Stimulated activated CD8-positive, alpha-beta memory T cell treated with anti-CD3 and anti-CD28 coated beads, Interleukin-12 subunit alpha, Interleukin-12 subunit beta, amount 100 ng/mL, for 4 hours (primary cell): ENCODE results near the gene BTBD9.

Source experiments
- DNase-seq: peaks from one replicate; pipeline ENCODE4 v3.0.0-alpha.2; 2020; ENCODE audit warnings: low read depth

BTBD9 gene

GRCh38 chr6:38283734-38284362 lies 355.9 kb downstream of the BTBD9 start:
- DNase-seq, result no peak

GRCh38 chr6:38282911-38283310 lies 356.8 kb downstream of the BTBD9 start:
- DNase-seq, result no peak

DNA sequence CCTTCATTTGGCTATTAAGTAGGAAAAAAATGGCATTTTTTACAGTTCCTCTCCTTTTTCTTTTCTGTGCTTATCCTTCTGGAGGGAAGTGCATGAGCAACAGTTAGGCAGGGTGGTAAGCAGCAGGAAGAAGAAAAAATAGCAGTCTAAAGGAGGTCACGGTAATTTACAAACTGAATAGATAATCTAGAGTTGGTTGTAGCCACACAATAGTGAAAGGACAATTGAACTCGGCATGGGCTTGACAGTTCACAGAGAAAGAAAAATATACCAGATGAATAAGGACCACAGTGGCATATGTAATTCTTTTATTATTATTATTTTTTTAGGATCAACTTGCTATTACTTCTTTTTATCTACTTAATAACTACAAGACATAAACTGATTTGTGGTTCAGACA lies 358.6 kb downstream of the BTBD9 start:
- no peak for DNase-seq

GRCh38 chr6:38279963-38280588 lies 359.7 kb downstream of the BTBD9 start:
- DNase-seq, result no peak

GRCh38 chr6:38279423-38279822 lies 360.3 kb downstream of the BTBD9 start:
- no peak for DNase-seq

DNA sequence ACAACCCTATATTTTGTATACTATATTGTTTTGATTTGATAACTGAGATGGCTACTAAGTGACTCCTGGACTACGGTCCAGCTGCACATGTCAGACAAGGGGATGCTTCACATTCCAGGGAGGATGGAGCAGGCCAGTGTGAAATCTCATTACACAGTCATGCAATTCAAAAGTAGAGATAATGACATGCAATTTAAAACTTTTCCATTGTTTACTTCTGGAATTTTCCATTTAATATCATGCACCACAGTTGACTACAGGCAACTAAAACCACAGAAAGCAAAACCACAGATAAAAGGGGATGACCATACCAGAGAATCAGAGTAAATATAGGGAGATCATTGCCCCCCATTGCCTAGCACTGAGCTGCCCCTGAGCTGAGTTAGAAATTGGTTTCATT lies 366.4 kb downstream of the BTBD9 start:
- DNase-seq, result no peak

DNA sequence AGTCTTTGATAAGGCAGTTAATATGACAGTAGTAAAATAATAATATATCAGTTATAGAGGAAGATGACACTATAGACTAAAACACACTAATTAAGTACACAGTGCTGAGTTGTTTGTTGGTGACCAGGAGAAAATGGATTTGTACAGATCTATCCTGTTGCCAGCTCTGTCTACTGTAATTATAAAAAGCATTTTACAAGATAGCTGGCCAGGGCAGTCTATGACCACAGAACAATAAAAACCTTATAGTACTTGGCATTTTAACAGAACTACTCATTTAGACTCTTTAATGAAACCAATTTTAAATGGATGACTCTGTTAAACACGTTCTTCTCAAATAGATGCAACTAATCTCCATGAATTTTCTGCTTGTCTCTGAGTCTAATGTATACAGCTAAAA lies 367.5 kb downstream of the BTBD9 start:
- no peak for DNase-seq

GRCh38 chr6:38271081-38271480 lies 368.6 kb downstream of the BTBD9 start:
- DNase-seq, result no peak

DNA sequence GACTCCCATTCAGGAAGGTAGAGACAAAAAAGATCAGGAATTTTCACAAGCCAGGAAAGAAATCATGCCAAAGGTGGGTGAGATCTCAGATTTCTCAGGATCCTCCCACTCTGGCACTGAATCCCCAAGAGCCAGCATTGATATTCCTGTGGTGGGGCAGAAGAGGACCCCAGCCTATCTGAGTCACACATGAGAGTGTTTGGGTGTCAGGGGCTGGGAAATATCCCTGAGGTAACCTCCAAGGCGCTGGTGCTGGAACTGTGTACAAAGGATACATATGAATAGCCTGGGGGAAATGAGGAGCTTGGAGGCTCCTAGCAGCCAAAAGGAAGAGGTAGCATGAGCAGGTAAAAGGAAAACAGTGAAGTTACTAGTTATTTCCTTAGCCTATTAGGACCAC lies 369.4 kb downstream of the BTBD9 start:
- DNase-seq, result no peak

GRCh38 chr6:38269461-38270172 lies 370.1 kb downstream of the BTBD9 start:
- DNase-seq, result no peak

GRCh38 chr6:38268342-38268741 lies 371.4 kb downstream of the BTBD9 start:
- no peak for DNase-seq

DNA sequence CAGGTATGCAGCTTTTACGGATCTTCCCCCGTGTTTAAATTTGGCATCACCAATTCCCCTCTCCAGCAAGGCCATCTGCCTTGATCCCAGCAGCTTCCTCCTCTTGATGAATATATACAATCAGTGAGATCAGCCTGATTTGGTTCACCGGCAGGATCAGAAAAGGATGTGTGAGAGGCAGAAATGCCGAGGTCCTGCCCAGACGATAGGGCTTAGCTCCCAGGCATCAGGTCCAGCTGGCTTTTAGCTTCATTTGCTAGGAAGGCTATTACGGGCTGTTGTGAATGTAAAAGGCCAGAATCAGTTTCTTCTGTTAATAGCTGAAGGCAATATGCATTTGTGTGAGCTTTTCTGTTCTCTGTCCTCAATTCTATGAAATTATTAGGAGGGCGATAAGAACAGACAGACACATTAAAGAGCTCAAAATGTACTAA lies 372.8 kb downstream of the BTBD9 start:
- no peak for DNase-seq

- no peak for DNase-seq
Observed at GRCh38 chr6:38264605-38265004, 375.1 kb downstream of the BTBD9 start.

- no peak for DNase-seq
Observed at GRCh38 chr6:38262609-38263008, 377.1 kb downstream of the BTBD9 start.

- no peak for DNase-seq
Observed at GRCh38 chr6:38262026-38262425, 377.7 kb downstream of the BTBD9 start.

DNA sequence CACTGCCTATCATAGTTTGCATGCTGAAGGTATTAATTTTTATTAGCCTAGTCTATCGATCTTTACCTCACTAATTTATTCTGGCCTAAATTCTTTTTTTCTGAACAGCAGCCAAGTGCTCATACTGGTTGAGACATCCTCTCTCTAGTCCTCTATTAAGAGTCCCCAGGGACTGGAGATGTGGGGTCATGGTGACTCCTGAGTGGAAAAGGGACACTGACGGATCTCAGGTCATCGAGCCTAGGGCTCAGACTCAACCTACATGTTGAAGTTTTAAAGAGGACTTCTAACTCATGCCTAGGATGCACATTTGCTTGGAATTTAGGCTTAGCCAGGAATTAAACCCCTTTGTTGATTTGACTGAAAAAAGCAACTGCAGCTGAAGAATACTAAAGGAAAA lies 378.1 kb downstream of the BTBD9 start:
- no peak for DNase-seq

DNA sequence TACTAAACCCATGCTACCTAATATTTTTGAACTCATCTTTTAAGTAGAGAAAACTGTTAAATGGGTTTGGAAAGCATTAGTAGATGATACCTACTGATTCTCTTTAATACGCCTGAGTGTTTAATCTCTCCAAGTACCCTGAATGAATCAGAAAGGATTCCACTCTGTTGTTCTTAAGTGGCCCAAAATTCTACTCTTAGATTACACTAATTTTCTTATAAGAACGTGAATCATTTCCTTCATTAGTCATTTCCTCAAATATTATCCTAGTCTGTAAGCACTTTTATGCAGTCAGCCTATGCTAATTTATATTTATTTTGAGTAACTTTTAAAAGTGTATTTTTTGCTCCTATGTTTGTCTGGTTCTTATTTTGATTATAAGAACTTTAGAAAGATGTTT lies 380.0 kb downstream of the BTBD9 start:
- DNase-seq, result no peak

GRCh38 chr6:38248500-38249234 lies 391.1 kb downstream of the BTBD9 start:
- no peak for DNase-seq

DNA sequence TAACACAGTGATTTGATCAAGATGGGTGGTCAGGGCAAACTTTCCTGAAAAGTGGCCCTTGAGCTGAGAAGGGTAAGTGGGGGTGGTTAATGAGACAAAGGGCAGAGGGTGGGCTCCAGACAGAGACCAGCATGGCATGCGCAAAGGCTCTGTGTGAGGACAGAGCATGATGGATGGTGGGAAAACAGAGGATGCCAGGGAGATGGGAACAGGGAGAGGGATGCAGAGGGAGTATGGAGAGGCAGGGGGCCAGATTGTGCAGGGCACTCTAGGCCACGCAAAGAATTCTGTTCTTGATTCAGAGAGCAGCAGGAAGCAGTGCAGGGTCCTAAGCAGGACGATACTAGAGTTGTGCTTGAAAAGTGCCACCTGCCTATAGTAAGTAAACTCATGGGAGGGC lies 394.4 kb downstream of the BTBD9 start:
- DNase-seq, result no peak

DNA sequence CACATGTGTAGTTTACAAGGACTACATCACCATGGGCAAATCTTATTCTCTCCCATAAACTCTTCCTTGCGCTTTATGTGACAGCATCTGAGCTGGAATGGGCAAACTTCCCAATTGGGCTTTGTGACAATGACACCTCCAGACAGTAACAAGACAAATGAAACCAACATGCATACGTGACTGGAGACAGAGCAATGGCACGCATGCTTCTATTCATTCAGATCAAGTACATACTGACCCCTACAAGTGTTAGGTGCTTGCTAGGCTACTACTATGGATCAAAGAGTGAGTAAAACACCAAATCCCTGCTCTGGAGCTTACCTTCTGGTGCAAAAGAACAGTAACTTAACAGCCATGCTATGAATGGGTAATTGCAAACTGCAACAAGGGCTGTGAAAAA lies 394.9 kb downstream of the BTBD9 start:
- DNase-seq, result no peak

DNA sequence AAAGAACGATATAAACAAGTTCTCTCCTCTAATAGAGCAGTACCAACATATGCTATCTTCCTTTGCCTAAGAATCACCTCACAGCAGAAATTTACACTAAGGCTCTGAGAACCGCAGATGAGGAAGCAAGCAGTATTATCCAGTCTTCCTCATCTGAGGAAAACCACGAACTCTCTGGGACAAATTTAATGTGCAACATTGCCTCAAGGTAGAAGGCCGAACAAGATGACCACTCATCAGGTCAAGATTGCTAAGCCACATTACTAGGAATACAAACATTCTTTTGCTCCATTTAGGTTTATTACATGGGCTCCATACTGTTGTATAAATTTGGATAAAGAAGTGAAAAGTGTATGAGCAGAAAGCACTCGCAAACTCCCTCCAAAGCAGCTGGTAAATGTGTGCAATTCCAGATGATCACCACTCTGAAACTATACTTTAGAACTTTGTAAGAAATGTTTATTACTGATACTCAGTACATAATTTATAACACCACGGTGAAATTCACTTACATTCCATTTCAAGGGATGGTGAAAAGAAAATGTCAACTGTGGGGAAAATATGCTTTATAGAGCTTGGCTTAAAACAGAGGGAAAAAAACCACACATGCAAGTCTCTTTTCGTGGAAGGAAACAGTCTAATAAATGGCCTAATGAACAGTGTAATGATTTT lies 398.4 kb downstream of the BTBD9 start:
- no peak for DNase-seq

GRCh38 chr6:38239719-38240451 lies 399.8 kb downstream of the BTBD9 start:
- no peak for DNase-seq
